NCI-H1436 treated with DMSO at 0.1 percent for 48 hours (cell line): ENCODE data around the gene MBD4.
"Not testable (repeated sequence)": the region's sequence is repeated elsewhere in the genome, so short reads cannot be mapped to it uniquely, and the experiment has no call there.

Experiments
- DNase-seq: peaks from one replicate; lab custom pipeline; 2025; lab: John Stamatoyannopoulos, UW

MBD4 gene

DNA sequence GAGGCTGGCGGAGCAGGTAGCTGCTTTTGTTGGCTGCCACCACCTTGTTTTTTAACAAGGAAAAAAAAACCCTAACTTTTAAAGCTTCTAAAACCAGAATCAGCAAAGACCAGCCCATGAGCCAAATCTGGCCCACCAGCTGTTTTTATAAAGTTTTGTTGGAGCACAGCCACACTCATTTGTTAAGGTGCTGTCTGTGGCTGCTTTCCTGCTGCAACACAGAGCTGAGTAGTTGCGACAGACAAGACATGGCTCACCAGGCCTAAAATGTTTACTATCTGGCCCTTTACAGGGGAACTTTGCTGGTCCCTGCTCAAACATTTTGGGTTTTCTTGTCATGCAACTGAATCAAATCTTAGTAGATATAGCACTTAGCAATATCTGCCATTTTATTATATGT is 30.2 kb downstream of the MBD4 start:
- no peak for DNase-seq

DNA sequence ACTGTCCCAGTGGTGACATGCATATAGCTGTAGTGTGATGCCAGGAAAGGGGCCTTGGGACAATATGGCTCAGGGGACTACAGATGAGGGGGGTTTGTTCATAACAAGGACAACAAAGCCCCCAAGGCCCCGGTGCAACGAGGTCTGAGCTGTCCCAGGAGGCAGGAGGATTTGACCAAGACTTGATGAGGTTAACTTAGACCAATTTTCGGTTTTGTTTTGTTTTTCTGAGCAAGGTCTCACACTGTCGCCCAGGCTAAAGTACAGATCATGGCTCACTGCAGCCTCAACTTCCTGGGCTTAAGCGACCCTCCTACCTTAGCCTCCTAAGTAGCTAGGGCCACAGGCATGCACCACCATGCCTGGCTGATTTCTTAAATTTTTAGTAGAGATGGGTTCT is 35.1 kb downstream of the MBD4 start:
- no peak for DNase-seq

GRCh38 chr3:129404130-129404529 is 35.6 kb downstream of the MBD4 start:
- DNase-seq: no peak

DNA sequence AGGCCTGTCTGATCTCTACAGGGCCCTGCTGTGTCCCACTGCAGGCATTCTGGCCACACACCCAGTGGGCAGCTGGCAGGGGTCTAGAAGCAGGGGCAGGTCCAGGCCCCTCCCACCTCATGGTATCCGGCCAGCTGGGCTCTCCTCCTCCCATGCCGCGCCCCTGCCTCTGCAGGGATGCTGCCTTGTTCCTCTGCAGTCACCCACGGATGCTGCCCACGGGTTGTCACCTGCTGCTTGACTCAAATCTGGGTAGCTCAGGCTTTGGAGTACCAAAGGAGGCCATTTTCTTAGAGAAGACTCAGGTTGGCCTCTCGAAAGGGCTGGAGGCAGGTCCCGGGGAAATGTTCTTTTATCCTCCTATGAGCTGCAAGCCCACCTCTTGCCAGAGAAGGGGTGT is 36.3 kb downstream of the MBD4 start:
- DNase-seq: no peak

DNA sequence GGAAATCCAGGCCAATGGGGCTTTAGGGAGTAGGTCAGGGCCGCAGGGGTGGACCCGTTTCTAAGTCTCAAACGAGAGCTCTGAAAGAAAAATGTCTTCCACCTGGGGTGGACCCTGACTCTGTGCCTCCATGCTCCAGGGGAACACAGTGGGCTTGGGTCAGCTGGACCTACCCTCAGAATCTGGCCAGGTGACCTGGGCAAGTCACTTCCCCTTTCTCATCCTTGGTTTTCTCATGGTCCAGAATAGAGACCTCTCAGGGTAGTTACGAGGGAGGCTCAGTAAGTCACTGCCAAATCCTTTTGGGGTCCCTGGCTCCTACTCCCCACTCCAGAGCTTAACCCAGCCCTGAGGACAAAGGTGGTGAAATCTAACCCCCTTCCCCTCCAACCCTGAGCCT is 37.1 kb downstream of the MBD4 start:
- DNase-seq: no peak

GRCh38 chr3:129402210-129402609 is 37.5 kb downstream of the MBD4 start:
- DNase-seq: no peak

DNA sequence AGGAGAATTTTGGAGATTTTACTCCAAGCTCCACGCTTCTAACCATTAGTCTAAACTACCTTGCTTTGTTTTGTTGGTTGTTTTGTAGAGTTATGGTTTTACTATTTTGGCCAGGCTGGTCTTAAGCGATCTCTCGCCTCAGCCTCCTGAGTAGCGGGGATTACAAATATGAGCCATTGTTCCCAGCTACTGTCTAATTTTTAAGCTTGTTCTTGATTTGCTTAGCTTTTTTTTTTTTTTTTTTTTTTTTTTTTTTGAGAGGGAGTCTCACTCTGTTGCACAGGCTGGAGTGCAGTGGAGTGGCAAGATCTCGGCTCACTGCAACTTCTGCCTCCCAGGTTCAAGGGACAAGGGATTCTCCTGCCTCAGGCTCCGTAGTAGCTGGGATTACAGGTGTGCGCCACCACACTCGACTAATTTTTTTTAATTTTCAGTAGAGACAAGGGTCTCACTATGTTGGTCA is 39.8 kb downstream of the MBD4 start:
- DNase-seq: no peak

DNA sequence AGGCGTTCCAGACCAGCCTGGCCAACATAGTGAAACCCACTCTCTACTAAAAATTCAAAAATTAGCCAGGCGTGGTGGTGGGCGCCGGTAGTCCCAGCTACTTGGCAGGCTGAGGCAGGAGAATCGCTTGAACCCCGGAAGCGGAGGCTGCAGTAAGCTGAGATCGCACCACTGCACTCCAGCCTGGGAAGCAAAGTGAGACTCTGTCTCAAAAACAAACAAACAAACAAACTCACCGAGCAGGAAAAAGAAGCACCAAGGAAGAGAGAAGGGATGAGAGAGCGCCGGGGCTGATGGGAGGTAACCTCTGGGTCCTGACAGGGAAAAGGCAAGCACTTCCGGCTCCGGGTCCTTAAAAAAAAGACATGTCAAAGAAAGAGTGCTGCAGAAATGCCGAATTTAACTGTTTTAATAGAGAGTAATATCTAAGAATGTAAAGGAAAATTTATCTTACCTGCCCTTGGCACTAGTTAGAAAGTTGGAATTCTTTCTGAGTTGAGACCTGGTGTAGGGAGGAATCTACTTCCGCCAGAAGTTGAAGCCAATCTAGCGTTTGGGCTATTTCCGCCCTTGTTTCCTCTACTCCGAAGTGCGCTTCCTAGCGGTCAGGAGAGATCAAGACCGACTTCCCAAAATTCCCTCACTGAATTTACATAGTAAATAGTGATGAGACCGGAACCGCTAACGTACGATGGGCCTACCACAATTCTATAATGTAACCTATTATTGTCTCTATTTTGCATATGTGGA is 40.4 kb downstream of the MBD4 start:
- DNase-seq: peak; percentile 93

- no peak for DNase-seq
Observed at GRCh38 chr3:129398803-129399144, 41.0 kb downstream of the MBD4 start.

GRCh38 chr3:129393760-129394564 is 45.8 kb downstream of the MBD4 start:
- not testable (repeated sequence) for DNase-seq

DNA sequence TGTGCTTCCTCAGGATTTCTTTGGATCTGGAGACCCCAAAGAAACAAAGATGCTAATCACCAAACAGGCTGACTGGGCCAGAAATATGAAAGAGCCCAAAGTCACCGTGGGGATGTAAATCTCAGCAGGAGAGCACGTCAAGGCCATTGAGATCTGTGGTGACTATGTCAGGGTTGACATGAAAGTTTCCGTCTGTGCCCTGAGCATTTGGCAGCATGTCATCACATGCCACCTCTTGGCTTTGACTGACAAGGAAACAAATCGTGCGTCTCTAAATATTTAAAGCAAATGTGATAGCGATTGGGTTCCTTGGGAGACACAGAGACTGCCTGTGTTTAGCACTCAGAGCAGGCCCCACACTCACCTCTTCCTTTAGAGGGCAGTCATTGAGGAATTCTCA is 46.5 kb downstream of the MBD4 start:
- DNase-seq: no peak

GRCh38 chr3:129392106-129392887 is 47.5 kb downstream of the MBD4 start:
- DNase-seq: not testable (repeated sequence)

DNA sequence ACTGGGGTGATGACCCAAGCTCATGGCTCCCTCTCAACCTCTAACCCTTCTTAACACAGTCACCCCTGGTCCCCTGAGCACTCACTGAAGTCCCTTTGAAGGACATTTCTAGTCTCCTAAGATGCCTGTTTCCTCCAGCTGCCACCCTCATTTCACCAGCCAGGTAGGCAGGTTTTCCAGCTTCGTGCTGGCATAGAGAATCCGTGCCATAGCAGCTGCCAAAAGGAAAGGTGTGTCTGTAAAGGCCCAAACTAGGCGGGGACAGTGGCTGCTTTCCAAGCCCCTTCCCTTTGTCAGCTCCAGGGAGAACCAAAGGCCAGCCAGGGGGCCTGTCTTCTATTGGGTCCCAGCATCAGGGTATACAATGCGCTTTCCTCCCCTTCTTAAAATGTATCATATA is 48.2 kb downstream of the MBD4 start:
- not testable (repeated sequence) for DNase-seq

DNA sequence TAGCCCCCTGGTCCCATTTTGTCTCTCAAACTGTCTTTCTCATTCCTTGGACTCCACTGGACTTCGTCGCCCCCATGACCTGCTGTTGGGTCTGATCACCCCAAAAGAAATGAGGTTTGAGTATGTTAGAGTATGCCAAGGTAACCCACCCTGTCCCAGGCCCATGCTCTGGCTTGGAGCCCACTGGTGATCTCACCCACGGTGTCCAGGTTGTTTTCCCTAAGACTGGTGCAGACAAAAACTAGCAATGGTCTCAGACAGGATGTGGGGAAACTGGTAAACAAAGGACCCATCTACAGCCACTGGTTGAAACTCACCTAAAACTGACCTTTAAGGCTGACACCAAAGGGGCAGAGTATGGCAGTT is 50.2 kb downstream of the MBD4 start:
- DNase-seq: no peak

- not testable (repeated sequence) for DNase-seq
Observed at GRCh38 chr3:129388791-129389571, 50.8 kb downstream of the MBD4 start.

DNA sequence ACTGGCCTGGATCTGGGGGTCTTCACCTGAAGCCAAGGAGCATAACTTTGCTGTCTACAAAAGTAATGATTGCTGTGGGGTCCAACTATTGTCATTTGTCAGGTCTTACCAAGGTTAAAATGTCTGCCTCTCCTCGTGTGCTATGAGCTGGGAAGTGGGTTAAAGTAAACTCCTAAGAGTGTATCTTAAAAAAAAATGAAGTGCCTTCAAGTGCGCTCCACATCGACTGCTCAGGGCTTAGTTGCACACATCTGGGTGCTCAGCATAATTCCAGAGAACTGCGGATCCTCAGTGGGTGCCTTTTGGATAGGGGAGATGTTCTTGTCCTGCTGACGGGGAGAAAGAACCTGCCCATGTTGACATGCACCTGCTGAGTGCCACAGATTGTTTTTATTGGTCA is 52.3 kb downstream of the MBD4 start:
- no peak for DNase-seq

DNA sequence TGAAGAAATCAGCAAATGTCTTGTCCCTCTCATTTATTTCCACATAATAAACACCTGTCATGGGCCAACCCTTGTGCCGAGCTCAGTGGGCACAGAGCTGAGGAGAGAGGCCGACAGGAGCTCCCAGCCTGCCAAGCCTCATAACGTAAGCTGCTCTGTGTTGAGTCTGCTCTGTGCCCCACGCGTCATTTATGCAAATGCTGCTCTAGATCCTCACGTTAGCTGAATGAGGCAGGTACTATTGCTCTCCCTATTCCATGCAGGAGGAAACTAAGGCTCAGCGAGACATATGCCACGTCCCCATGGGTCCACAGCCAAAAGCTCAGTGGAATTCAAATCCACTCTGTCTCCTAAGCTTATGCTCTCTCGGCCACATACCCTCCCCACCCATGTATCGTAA is 52.8 kb downstream of the MBD4 start:
- DNase-seq: no peak

GRCh38 chr3:129385507-129385906 is 54.2 kb downstream of the MBD4 start:
- not testable (repeated sequence) for DNase-seq

DNA sequence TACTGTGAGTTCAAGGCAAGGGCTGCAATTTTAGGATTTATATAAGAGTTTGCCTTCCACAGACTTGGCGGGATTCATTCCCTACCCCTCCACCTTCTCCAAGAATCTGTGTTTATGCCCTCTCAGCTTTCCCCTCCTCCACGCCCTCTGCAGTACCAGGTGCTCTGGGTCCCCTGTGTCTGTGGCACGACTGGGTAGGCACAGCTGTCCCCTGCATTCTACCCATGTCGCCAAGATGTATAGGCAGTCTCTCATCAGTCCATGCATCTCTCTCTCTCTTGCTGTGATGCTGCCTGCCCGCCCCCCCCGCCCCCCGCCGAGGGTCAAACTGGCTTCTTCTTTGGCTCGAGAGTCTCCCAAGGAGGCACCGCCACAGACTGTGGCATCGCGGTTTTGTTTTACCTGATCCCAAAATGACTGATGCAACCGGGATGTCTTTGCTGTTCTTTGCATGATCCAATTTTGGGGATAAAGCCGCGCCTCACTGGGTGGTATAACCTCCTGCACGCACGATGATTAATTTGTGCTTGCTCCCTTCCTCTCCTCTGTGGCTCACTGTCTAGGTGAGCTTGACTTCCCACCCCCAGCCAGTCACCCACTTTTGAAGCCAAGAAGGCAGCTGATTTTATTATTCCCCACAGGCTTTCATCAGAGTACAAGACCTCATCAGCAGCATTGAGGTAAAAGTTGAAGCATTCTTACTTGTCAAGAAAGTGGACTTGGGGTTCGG is 55.0 kb downstream of the MBD4 start:
- DNase-seq: no peak

GRCh38 chr3:129384103-129384502 is 55.6 kb downstream of the MBD4 start:
- not testable (repeated sequence) for DNase-seq

GRCh38 chr3:129383292-129383860 is 56.4 kb downstream of the MBD4 start:
- no peak for DNase-seq
